ENCODE results near the gene POMGNT1.

Gene POMGNT1

GRCh38 chr1:46158312-46159281 is 39.6 kb downstream of the POMGNT1 start:
- DNase-seq (ENCODE audit: low spot score) = no peak

- DNase-seq (ENCODE audit: low spot score) = no peak
Observed at GRCh38 chr1:46157916-46158311, 40.3 kb downstream of the POMGNT1 start.

- DNase-seq (ENCODE audit: low spot score) = no peak
Observed at GRCh38 chr1:46153732-46154131, 44.5 kb downstream of the POMGNT1 start.

- no peak for DNase-seq (ENCODE audit: low spot score)
Observed at GRCh38 chr1:46153228-46153627, 45.0 kb downstream of the POMGNT1 start.

- no peak for DNase-seq (ENCODE audit: low spot score)
Observed at GRCh38 chr1:46152016-46152415, 46.2 kb downstream of the POMGNT1 start.

- no peak for DNase-seq (ENCODE audit: low spot score)
Observed at GRCh38 chr1:46150085-46150484, 48.1 kb downstream of the POMGNT1 start.

- peak; percentile 48 for DNase-seq (ENCODE audit: low spot score)
Observed at GRCh38 chr1:46148318-46148717, 49.9 kb downstream of the POMGNT1 start.

Small RNA genes lying within 50 kb of the gene (small RNA-seq; reads per million reads assigned to genes)
- gene AL672043.1 = 0 reads per million in 2 experiments
